Activated T-helper 9 cell treated with anti-CD3 and anti-CD28 coated beads, Interleukin-2, amount 50 U/mL, for 16 hours (primary cell): ENCODE data around the gene ATP4A.
A peak's percentile ranks its signal among the peaks of the same experiment; 100 is the strongest.

ENCODE experiments used
- DNase-seq: peaks from one replicate; pipeline ENCODE4 v3.0.0-alpha.2; 2020; ENCODE audit warnings: low read depth

The ATP4A gene

DNA sequence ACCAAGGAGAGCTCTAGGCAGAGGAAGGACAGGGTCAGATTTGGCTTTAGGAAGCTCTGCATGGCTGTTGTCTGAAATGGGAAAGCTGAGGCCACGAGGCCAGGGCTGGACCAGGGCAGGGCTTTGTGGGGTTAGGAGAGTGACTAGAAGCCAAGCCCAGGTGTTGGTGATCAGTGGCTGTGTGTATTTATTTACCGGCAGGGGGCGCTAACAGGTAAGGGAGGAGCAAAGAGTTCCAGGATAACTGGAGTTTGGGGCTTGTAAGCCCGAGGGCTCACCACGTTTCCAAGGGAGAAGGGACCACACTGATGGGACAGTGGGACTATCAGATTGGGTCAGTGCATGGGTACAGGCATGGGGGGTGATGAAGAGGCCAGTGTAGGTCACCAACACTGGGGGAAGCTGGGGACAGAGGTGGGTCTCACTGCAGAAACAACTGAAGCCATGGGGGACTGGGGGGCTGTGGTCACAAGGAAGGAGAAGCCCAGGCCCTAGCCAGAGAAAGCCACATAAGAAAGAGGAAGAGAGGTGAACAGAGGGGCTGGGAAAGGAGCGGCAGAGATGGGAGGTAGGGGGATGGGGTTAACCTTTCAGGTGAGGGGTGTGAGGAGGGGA, 14.2 kb downstream of the ATP4A start:
- peak; percentile 34 for DNase-seq

DNA sequence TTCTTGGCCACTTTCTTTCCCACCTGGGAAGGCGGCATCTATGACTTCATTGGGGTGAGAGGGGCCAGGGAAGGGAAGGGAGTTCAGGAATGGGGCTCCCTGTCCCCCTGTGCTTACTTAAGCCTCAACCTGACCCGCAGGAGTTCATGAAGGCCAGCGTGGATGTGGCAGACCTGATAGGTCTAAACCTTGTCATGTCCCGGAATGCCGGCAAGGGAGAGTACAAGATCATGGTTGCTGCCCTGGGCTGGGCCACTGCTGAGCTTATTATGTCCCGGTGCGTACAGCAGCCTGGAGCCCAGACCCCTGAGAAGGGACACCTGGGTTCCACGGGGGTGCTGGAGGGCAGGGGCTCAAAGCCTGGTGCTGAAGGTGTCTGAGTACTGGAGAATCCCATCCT, 16.9 kb downstream of the ATP4A start:
- DNase-seq, result no peak

DNA sequence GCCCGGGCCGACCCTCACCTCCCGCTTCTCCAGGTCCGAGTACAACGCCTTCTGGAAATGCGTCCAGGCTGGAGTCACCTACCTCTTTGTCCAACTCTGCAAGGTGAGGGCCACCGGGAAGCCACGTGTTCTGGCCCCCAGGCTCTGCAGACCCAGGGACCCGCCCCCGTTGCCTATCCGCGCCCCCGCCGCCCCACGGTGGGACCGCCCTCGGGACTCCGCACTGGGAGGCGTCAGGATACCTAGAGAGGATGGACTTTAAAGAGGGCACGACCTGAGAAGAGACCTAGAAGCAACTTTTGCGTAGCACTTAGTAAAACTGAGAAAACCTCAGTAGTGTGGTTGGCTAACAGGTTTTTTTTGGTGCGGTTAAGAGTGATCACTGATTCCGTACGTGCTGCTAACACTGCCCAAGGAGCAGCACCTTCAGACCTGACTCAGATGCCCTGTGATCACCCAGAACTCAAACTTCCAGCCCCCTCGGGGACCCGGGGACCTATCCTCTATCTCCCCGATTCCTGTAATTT, 17.5 kb downstream of the ATP4A start:
- peak; percentile 44 for DNase-seq

DNA sequence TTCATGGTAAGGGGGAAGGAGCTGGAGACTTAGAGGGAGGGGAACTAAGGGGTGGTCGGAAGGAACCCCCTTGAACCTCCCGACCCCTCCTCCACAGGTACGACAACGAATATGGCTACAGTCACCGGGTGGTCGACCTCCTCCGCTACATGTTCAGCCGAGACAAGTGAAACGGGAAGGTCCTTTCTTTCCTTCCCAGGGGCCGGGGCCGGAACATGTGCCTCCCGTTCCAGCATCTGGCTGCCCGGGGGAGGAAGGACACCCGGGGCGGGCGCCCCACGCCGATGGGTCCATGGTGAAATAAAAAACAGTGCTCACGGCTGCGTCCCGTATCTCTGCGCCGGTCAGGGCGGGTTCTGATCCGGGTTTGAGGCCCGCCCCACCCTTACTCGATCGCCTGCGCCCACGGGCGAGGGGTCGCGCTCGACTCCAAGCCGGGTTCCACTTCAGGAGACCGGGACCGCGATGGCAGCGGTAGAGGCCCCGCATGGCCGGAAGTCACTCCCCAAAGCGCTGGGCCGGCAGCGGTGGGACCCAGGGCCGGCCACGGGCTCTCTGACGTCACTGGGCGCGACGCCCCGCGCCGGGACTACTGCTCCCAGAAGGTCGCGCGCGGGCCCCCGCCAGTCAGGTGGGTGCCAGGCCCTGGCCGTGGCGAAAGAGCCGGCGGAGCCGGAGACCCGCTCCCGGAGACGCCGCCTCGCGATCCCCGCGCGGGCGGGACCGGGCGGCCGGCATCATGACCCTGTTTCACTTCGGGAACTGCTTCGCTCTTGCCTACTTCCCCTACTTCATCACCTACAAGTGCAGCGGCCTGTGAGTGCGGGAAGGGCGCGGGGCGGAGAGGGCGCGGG, 18.2 kb downstream of the ATP4A start, which contains the start of gene TMEM147:
Gene TMEM147 (plus strand): TSS at position 626 of the 854 bp plus-strand sequence. CDS start 114 bp downstream, at position 740.
- peak; percentile 70 for DNase-seq

DNA sequence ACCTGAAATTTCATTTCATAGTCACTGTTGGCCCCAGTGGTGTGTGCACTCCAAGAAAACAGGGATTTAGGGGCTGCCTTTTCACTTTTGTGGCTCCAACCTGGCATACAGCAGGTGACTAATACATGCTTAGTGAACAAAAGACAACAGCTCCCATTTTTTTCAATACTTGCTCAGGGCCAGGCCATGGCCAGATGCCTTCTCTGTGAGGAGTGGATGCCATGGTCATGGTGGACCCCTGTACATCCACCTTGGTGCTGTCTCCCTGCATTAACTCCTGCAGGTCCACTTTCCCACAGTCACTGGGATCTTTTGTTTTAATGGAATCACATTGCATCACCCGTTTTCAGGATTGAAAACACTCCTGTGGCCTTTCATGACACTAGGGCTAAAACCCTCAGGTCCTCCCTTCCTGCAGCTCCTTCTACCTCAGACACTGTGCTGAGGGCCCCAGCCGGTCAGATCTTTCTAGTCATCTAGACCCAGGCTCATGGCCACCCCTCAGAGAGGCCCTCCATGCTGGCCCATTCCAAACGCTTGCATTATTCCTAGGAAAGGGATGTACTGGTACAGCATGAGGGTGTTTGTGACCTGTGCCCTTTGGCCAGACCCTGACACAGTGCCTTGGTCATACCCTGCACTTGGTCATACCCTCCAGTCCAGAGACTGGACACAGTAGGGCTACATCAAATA, 19.2 kb downstream of the ATP4A start:
- no peak for DNase-seq

DNA sequence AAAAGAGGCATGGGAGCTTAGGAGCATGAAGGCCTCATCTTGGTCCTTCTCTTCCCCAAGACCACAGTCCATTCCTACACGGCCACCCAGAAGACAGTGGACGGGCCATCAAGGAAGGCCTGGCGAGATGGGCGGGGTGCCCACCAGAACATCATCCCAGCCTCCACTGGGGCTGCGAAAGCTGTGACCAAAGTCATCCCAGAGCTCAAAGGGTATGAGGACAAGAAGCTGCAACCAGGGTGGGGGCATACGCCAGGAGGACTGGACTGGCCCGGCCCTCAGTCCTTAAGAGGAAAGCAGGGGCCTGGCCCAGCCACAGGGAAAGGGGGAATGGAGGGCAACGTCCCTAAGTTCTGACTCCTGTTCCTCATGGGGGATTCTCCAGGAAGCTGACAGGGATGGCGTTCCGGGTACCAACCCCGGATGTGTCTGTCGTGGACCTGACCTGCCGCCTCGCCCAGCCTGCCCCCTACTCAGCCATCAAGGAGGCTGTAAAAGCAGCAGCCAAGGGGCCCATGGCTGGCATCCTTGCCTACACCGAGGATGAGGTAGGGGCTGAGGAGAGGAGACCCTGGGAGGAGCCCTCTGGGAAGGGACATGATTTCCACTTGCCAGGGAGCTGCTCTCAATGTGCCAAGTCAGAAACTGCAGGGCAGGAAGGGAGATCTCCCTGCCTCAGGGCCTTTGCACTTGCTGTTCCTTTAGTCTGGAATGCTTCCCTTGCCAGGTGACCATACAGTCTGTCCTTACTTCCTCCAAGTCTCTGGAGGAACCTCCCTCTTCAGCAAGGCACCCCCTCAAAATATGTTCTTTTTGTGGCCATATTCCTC, 20.0 kb downstream of the ATP4A start:
- DNase-seq, result no peak

DNA sequence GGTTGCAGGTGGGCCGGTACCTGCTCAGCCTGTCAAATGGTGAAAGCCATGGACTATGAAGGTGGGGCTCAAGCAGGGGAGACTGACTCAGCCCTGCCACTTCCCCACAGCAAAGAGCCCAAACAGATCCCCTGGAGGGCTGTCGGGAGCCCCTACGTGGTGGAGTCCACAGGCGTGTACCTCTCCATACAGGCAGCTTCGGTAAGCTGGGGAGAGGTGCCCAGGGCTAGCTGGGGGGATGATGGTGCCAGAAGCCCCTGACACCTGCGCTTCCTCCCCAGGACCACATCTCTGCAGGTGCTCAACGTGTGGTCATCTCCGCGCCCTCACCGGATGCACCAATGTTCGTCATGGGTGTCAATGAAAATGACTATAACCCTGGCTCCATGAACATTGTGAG, 21.2 kb downstream of the ATP4A start:
- no peak for DNase-seq

DNA sequence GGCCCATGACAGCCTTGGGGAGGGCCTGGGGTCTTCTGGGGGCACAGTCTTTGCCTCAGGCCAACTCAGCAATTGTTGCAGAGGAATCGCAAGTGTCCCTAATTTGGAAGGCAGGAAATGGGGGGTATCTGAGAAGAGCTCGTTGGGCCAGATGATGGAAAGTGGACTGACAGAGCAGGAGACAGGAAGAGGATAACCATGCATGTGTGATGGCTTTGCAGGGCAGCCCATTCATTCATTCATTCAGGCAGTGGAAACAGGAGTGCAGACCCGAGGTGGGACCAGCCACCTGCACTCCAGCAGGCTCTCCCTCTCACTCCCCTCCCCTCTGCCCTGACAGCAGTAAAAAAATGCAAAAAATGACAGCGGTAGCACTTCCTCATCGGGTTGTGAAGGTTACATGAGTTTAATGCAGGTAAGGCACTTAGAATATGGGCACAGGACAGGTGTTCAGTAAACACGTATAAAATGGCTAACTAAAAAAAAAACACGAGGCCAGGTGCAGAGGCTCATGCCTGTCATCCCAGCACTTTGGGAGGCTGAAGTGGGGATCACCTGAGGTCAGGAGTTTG, 23.0 kb downstream of the ATP4A start:
- DNase-seq, result no peak

DNA sequence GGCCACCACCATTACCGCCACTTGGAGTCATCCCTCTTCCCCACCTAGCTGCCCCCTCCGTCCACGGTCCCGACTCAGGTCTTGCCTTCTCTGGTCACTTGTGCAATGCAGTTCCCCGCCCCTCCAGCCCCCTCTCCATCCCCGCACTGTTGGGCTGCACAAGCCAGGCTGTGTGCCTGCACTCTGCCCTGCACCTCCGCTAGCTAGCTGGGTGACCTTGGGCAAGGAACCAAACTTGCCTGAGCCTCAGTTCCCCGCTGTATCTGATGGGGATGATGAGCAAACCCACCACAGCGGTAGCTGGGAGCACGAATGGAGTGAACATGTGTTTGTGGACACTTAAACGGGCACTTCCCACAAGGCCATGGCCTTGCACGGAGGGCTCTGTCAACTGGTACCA, 23.6 kb downstream of the ATP4A start:
- no peak for DNase-seq

DNA sequence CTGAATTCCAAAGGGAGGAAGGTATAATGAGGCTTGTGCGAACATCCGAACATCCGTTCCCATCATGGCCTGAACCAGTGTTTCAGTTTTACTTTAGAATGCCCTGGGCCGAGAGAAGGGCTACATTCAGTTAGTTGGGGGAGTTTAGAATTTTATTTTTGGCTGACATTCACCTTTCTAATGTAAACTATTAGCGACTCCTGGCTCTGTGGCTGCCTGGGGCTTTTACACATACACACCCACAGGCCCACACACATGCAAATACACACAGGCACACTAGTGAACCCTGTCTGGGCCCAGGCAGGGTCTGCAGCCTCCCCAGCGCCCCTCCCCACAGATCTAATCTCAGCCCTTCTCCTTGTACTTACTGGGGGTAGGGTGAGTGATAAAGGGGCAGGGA, 24.1 kb downstream of the ATP4A start:
- no peak for DNase-seq

DNA sequence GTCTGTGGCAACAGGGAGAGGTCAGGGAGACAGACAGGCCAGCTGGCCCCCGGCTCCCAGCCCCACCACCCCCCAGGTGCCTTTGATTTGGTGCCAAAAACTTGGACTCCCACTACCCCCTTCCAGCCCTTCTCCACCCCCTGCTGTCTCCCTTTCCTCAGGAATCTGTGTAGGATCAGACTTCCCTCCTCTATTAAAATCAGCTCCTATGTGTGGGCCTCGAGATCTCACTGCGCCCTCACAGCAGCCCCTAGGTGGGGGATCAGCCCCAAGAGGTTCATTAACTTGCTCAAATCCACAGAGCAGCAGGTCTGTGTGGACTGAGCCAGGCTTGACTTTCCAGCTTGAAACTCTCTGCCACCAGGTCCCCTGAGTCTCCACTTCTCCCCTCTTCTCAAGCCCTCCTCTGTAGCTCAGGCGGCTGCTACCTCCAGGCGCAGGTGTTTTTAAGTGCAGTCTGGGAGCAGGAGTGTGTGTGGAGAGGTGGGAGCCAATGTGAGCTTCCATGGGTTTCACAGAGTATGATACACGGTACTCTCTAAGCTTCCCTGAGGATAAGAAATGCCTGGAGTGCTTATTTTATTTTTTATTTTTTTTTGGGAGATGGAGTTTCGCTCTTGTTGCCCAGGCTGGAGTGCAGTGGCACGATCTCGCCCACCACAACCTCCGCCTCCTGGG, 28.5 kb downstream of the ATP4A start:
- DNase-seq, result no peak

DNA sequence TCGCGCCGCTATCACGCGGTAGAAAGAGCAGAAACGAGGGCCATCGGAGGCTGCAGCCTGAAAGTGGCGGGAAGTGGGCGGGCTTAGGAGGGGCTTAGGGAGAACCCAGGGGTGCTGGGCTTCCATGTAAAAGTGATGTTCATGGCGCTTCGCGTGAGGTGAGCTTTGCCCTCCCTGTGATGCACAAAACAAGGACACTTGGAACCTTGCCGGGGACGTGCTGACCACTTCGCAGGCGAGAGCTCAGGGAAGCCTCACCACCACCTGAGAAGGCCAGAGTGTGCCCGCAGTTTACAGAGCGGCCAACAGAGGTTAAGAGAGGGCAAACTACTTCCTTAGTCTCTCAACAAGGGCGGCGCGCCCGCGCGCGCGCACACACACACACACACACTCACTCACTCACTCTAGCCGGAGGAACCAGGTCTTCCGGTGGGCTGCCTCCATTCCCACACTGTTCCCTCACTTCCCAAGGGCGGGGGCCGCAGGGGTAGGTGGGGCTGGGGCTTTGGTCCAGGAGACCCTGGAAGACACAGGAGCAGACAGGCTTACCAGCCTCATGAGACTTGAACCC, 29.6 kb downstream of the ATP4A start:
- no peak for DNase-seq

DNA sequence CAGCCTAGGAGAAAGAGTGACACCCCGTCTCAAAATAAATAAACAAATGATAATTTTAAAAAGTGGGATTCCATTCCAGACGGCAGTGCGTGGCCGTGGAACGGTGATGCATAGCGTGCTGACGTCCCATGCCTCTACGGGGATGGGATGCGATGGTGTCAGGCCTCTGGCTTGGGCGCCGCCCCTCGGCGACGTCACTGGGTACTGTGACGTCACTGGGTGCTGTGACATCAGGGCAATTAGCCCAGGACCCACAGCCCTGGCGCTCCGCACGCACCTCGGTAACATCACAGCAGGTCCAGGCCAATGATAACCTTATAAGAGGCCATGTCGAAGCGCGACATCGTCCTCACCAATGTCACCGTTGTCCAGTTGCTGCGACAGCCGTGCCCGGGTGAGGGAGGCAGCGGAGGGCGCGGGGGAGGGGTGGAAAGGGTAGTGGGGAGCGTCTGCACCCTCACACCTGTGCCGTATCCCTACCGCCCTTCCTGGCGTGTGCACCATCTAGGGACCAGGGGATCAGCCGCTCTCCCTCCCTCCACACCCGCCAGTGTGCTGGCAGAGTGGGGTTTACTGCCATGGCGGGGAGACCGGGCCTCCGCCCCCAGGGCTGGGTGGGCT, 30.1 kb downstream of the ATP4A start, which contains the start of gene GAPDHS:
Gene GAPDHS (plus strand): TSS at position 256 of the 621 bp plus-strand sequence. CDS start 72 bp downstream, at position 328.
- DNase-seq, result no peak

DNA sequence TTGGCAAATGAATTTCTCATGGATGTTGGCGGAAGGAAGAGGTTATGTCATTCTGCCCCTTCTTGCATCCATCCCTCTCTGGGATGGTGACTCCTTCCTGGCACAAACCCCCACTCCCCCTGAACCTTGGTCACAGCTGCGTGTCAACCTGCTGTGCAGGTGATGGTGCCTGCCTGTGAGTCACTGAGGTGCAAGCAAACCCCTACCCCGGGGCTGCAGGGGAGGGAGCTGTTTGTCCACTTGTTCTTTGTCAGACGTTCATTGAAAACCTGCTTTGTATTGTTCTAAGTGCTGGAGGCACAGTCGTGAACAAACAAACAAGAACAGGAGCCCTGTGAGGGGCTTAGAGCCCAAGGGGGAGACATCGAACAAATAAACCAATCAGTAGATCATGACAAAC, 32.2 kb downstream of the ATP4A start:
- no peak for DNase-seq

DNA sequence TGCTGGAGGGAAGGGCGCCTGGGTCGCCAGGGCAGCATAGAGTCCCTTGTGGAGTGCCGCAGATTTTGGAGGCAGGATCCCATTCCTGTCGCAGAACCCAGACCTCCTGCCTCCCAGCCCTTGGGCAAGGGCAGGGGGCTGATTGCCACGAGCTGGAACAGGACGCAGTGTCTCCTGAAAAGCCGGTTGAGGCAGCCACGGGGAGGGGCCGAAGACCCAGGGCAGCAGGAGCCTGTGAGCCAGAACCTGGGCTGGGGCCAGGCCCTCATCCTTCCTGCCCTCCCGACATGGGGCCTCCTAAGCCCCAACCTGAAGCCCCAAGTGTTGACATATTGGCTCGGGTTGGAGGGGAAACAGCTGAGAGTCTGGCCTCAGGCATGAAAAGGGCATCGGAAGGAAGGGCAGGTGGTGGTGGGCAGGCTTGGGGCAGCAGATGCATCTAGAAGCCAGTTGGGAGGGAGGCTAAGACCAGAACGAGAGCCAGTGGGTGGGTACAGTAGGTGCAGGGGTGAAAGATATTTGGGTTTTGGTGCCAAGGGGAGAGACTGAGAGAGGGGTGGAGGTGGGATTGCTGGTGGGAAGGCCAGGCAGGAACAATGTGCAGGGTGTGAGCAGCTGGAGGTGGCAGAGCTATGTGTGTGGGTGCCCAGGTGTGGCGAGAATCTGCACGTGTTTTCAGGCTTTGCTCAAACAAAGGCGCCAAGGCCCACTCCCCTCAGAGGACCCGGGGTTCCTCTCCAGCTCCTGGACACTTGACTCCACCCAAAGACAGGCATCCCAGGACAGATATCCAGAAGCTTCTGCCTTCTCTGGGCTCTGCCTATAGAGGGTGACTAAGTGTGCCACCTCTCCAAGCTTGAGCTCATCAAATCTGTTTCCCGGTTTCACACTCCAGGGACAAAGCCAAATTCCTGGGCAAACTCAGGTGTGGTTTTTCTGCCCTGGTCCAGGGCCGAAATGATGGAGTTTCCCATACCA, 33.9 kb downstream of the ATP4A start:
- no peak for DNase-seq

DNA sequence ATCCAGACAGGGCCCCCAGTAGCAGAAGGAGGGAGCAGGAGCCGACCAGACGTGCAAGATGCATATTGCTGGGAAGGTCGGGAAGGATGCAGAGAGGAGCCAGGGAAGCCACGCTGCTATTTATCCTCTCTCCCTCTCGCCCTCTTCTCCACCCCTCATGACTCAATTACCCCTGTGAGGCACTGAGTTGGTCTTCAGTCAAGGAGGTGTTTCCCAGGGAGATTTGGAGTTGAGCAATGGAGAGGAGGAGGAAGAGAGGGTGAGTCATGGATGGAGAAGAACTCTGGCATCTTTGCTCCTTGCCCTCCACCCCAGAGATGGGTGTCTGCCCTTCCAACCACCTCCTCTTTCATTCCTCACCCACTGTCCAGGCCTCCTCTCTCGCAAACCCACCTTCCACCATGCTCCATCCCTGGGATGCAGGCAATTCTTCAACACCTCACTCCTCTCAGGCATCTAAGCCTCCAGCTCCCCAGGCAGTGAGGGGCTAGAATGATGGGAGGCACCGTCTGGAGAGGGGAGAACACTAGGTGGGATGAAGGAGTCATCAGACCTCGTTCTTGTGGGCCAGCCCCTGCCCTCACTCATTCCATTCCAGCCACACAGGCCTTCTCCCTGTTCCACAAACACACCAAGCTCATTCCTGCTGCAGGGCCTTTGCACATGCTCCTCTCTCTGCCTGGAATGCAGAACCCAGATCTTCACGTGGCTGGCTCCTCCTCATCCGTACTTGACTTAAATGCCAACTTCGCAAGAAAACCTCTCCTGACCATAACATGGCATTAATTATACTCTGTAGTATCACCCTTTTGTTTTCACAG, 35.0 kb downstream of the ATP4A start, which contains the start of gene SBSN:
Gene SBSN (minus strand): TSS at position 94 of the 821 bp plus-strand sequence. CDS start 30 bp downstream, at position 64.
- DNase-seq, result no peak

DNA sequence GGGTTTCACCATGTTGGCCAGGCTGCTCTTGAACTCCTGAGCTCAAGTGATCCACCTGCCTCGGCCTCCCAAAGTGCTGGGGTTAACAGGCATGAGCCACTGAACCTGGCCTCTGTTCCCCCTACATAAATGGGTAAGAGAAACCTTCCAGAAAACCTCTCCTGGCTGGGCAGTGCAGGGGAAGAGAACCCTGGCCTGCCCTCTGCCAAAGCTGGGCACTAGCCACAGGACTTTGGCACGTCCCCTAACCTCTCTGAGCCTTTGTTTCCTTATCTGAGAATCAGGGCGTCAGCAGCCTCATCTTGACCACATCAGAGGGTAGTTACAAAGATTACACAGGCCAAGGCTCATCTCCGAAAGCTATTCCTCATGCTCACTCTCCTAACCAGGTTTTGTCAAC, 37.6 kb downstream of the ATP4A start:
- no peak for DNase-seq
